ENCODE data around the gene STPG2.

DNA sequence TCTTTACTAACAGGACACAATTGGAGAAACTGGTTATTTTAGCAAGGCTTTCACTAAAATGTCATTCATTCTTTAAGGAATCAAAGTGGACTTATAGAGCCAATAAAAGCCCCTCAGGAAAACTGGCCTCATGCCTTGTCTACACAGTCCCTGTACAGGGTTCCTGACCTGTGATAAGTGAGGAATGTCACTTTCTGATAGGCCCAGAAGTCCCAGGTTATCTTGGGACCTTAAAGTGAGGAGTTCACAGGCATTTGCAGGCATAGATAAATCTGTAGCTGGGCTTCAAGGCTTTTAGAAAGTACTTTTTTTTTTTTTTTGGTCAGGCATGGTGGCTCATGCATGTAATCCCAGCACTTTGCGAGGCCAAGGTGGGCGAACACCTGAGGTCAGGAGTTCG lies 19.4 kb upstream of the STPG2 start:
- TF ChIP-seq CTCF (IDR thresholded peaks at IDR 0.05; ENCODE audit: low read length), result no peak
- no peak for TF ChIP-seq EZH2 (optimal IDR thresholded peaks at IDR 0.05; ENCODE audit: low read depth, low read length)
- TF ChIP-seq EZH2phosphoT487 (IDR thresholded peaks at IDR 0.05; ENCODE audit: low read length), result no peak
